H9 (cell line): ENCODE data around the gene SCLY. TPM values are rescaled to one million over a fixed set of nuclear protein-coding genes. Genes with fewer than 3 reads are reported as not detected.

Experiments used
- DNase-seq: peaks from one replicate; pipeline ENCODE4 v3.0.0-alpha.2; 2017
- H2AFZ ChIP-seq: one replicate; pipeline ENCODE4 v1.6.1; 2013; ENCODE audit warnings: mild to moderate bottlenecking, low read length, control low read depth, moderate library complexity
- H2AK5ac ChIP-seq: 2 replicates; pipeline ENCODE4 v1.6.1; 2013; ENCODE audit warnings: low read length, control low read depth, mixed read lengths; ENCODE audit not compliant: insufficient read length
- H2BK120ac ChIP-seq: one replicate; pipeline ENCODE4 v1.6.1; 2013; ENCODE audit warnings: low read depth, mild to moderate bottlenecking, low read length, control low read depth, inconsistent platforms; ENCODE audit not compliant: poor library complexity, severe bottlenecking
- H2BK12ac ChIP-seq: 2 replicates; pipeline ENCODE4 v1.6.1; 2013; ENCODE audit warnings: low read length, control low read depth, mixed read lengths, low read depth; ENCODE audit not compliant: insufficient read length
- H2BK15ac ChIP-seq: 2 replicates; pipeline ENCODE4 v1.6.1; 2013; ENCODE audit warnings: low read depth, low read length, control low read depth
- H2BK20ac ChIP-seq: one replicate; pipeline ENCODE4 v1.6.1; 2013; ENCODE audit warnings: low read depth, mild to moderate bottlenecking, low read length, control low read depth, inconsistent platforms; ENCODE audit not compliant: poor library complexity, severe bottlenecking
- H2BK5ac ChIP-seq: 2 replicates; pipeline ENCODE4 v1.6.1; 2013; ENCODE audit warnings: low read length, control low read depth, mixed read lengths; ENCODE audit not compliant: insufficient read length
- H3K14ac ChIP-seq: 2 replicates; pipeline ENCODE4 v1.6.1; 2013; ENCODE audit warnings: low read length, control low read depth; ENCODE audit not compliant: insufficient read depth
- H3K18ac ChIP-seq: 2 replicates; pipeline ENCODE4 v1.6.1; 2013; ENCODE audit warnings: low read depth, mild to moderate bottlenecking, mixed read lengths, low read length, control low read depth; ENCODE audit not compliant: insufficient read length
- H3K23ac ChIP-seq: 2 replicates; pipeline ENCODE4 v1.6.1; 2013; ENCODE audit warnings: low read length, control low read depth, mixed read lengths, low read depth; ENCODE audit not compliant: insufficient read length
- H3K23me2 ChIP-seq: 2 replicates; pipeline ENCODE4 v1.6.1; 2013; ENCODE audit warnings: low read depth, mild to moderate bottlenecking, mixed read lengths, low read length, control low read depth; ENCODE audit not compliant: insufficient read length, poor library complexity, severe bottlenecking
- H3K27ac ChIP-seq: 2 replicates; pipeline ENCODE4 v1.5.1; 2013; ENCODE audit warnings: low read length, control low read depth, mixed read lengths, low read depth; ENCODE audit not compliant: insufficient read length
- H3K27me3 ChIP-seq: 2 replicates; pipeline ENCODE4 v1.6.1; 2013; ENCODE audit warnings: low read length, control low read depth, inconsistent platforms; ENCODE audit not compliant: insufficient read depth
- H3K4ac ChIP-seq: 2 replicates; pipeline ENCODE4 v1.6.1; 2013; ENCODE audit warnings: low read depth, mild to moderate bottlenecking, control low read depth, inconsistent platforms, low read length, moderate library complexity
- H3K4me1 ChIP-seq: 2 replicates; pipeline ENCODE4 v1.6.1; 2013; ENCODE audit warnings: low read length, control low read depth, inconsistent platforms; ENCODE audit not compliant: insufficient read depth
- H3K4me2 ChIP-seq: 2 replicates; pipeline ENCODE4 v1.6.1; 2013; ENCODE audit warnings: low read length, control low read depth, mixed read lengths; ENCODE audit not compliant: insufficient read length, insufficient read depth
- H3K56ac ChIP-seq: 2 replicates; pipeline ENCODE4 v1.6.1; 2013; ENCODE audit warnings: low read depth, mild to moderate bottlenecking, mixed read lengths, low read length, control low read depth; ENCODE audit not compliant: insufficient read length
- H3K79me1 ChIP-seq: 2 replicates; pipeline ENCODE4 v1.6.1; 2013; ENCODE audit warnings: low read depth, mild to moderate bottlenecking, moderate library complexity, low read length, control low read depth, inconsistent platforms; ENCODE audit not compliant: insufficient read depth, poor library complexity, severe bottlenecking
- H3K79me2 ChIP-seq: 2 replicates; pipeline ENCODE4 v1.6.1; 2013; ENCODE audit warnings: low read length, control low read depth, inconsistent platforms; ENCODE audit not compliant: insufficient read depth
- H3K9ac ChIP-seq: 2 replicates; pipeline ENCODE4 v1.6.1; 2013; ENCODE audit warnings: low read length, control low read depth, mixed read lengths; ENCODE audit not compliant: insufficient read length; ENCODE audit errors: extremely low read depth
- H3K9me3 ChIP-seq: one replicate; pipeline ENCODE4 v1.6.1; 2013; ENCODE audit warnings: low read depth, low read length, inconsistent platforms; ENCODE audit not compliant: control insufficient read depth
- H3T11ph ChIP-seq: one replicate; pipeline ENCODE4 v1.6.1; 2013; ENCODE audit warnings: mild to moderate bottlenecking, low read length, control low read depth, inconsistent platforms
- H4K20me1 ChIP-seq: one replicate; pipeline ENCODE4 v1.6.1; 2013; ENCODE audit not compliant: control insufficient read depth, insufficient read length, insufficient read depth
- H4K5ac ChIP-seq: 2 replicates; pipeline ENCODE4 v1.6.1; 2013; ENCODE audit warnings: low read depth, mild to moderate bottlenecking, mixed read lengths, low read length, control low read depth; ENCODE audit not compliant: insufficient read length
- H4K8ac ChIP-seq: replicated peaks from 2 replicates; pipeline ENCODE4 v1.6.1; 2013; ENCODE audit warnings: low read length, control low read depth, mixed read lengths, low read depth; ENCODE audit not compliant: insufficient read length
- H4K91ac ChIP-seq: 2 replicates; pipeline ENCODE4 v1.6.1; 2013; ENCODE audit warnings: low read depth, mild to moderate bottlenecking, moderate library complexity, mixed read lengths, low read length, control low read depth; ENCODE audit not compliant: insufficient read length
- H3K27ac Mint-ChIP-seq, 3 experiments: 2 replicates in 2 of 3; 3 replicates in 1 of 3; pipeline ENCODE4 v1.8.0; 2020 to 2021; ENCODE audit warnings: mixed read lengths in 3 of 3, mild to moderate bottlenecking in 1 of 3, moderate library complexity in 1 of 3
- H3K27me3 Mint-ChIP-seq: 2 replicates; pipeline ENCODE4 v1.8.0; 2021; ENCODE audit warnings: low read depth, mild to moderate bottlenecking, moderate library complexity, mixed read lengths
- H3K36me3 Mint-ChIP-seq, 3 experiments: 2 replicates in 2 of 3; 3 replicates in 1 of 3; pipeline ENCODE4 v1.8.0; 2020 to 2021; ENCODE audit warnings: low read depth in 3 of 3, mixed read lengths in 3 of 3; ENCODE audit not compliant: insufficient read depth in 1 of 3
- H3K4me1 Mint-ChIP-seq, 2 experiments: 2 replicates each; pipeline ENCODE4 v1.8.0; 2020; ENCODE audit warnings: mixed read lengths in 2 of 2
- H3K4me3 Mint-ChIP-seq, 2 experiments: 2 replicates in 1 of 2; 3 replicates in 1 of 2; pipeline ENCODE4 v1.8.0; 2020 to 2021; ENCODE audit warnings: mild to moderate bottlenecking in 2 of 2, mixed read lengths in 2 of 2, moderate library complexity in 1 of 2
- H3K9me3 Mint-ChIP-seq, 2 experiments: 2 replicates in 1 of 2; 3 replicates in 1 of 2; pipeline ENCODE4 v1.8.0; 2020; ENCODE audit warnings: mild to moderate bottlenecking in 2 of 2, mixed read lengths in 2 of 2, moderate library complexity in 1 of 2
- CTCF ChIP-seq: fragments of 200-600 bp; sonication (generic); conservative IDR thresholded peaks from 3 replicates; pipeline ENCODE4 v1.8.0; 2021; ENCODE audit warnings: antibody characterized with exemption, mild to moderate bottlenecking
- WGBS: extraction: QIAGEN DNeasy Blood & Tissue Kit; methylation state at CpG from one replicate; pipeline ENCODE4 v1.1.7; 2013; ENCODE audit warnings: missing lambda C conversion rate, low lambda C conversion rate, mixed read lengths; ENCODE audit not compliant: insufficient read length; ENCODE audit errors: extremely low coverage; 5-methylcytosine and 5-hydroxymethylcytosine counted together
- total RNA-seq: library from RNA; stranded (reverse); gene quantifications from 2 replicates; pipeline ENCODE4 v1.2.1, GENCODE V29; 2021

SCLY gene
- total RNA-seq, 1 experiment from 2014 or later, result 55.3 TPM

GRCh38 chr2:238019962-238020361 lies 40.8 kb upstream of the SCLY start:
- no peak overlapping the region for H3K27ac ChIP-seq
- H3K4ac ChIP-seq, result no peak overlapping the region
- no peak overlapping the region for H2AFZ ChIP-seq
- no peak overlapping the region for H2BK12ac ChIP-seq
- H3K9me3 ChIP-seq, result no peaks in the 10 kb centered on the region
- no peak overlapping the region for H4K5ac ChIP-seq
- H2BK120ac ChIP-seq, result no peak overlapping the region
- Mint-ChIP-seq H3K4me3 (no peak overlapping the region), H3K27ac (no peak overlapping the region), H3K36me3 (peaks cover 9 to 17% (median 15%) of the 10 kb centered on the region in 3 experiments; a peak in 6 of 7 replicates), H3K27me3 (no peaks in the 10 kb centered on the region; the same call in 1 of the 2 replicates), H3K9me3 (no peaks in the 10 kb centered on the region), H3K4me1 (no peaks in the 10 kb centered on the region)
- H3K23me2 ChIP-seq, result no peaks in the 10 kb centered on the region
- H2BK20ac ChIP-seq, result no peak overlapping the region
- H3K9ac ChIP-seq, result no peak overlapping the region
- H3K27me3 ChIP-seq, result no peaks in the 10 kb centered on the region
- no peak overlapping the region for H3K56ac ChIP-seq
- H2BK5ac ChIP-seq, result no peak overlapping the region
- no peak for TF ChIP-seq CTCF
- no peak overlapping the region for H2BK15ac ChIP-seq
- DNase-seq, result no peak
- H3T11ph ChIP-seq, result no peak overlapping the region
- H4K91ac ChIP-seq, result no peak overlapping the region
- H3K18ac ChIP-seq, result no peak overlapping the region
- no CpG with 5 or more reads among the region's 2 CpGs for whole genome bisulfite sequencing
- peaks cover 5% of the 10 kb centered on the region for H3K79me1 ChIP-seq
- H3K4me1 ChIP-seq, result no peaks in the 10 kb centered on the region
- no peaks in the 10 kb centered on the region for H4K20me1 ChIP-seq
- H3K79me2 ChIP-seq, result peaks cover under 1% of the 10 kb centered on the region; the same call in 1 of the 2 replicates
- no peak overlapping the region for H3K14ac ChIP-seq
- no peak overlapping the region for H3K23ac ChIP-seq
- no peak overlapping the region for H2AK5ac ChIP-seq
- H4K8ac ChIP-seq, result no peak overlapping the region
- no peak overlapping the region for H3K4me2 ChIP-seq
